ENCODE measurements around the gene GLDN.

DNA sequence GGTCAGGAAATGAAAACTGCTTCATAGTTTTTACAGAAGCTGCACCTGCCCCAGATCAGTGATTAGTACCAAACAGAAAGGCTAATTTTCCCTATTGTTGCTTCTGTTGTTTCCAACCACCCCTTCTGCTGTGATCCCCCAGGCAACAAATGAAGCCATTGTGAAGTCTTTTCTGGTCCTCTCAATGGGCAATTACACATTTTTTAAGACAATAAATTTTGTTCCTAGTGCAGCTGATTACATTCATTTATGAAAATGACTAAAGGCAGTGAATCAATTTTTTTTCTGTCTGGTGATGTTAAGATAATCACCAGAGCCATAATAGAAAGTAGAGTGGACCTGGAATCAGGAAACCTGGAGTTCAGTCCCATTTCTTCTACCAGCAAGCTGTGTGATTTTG, 32.7 kb downstream of the GLDN start:
- TF ChIP-seq, protein P1, sequence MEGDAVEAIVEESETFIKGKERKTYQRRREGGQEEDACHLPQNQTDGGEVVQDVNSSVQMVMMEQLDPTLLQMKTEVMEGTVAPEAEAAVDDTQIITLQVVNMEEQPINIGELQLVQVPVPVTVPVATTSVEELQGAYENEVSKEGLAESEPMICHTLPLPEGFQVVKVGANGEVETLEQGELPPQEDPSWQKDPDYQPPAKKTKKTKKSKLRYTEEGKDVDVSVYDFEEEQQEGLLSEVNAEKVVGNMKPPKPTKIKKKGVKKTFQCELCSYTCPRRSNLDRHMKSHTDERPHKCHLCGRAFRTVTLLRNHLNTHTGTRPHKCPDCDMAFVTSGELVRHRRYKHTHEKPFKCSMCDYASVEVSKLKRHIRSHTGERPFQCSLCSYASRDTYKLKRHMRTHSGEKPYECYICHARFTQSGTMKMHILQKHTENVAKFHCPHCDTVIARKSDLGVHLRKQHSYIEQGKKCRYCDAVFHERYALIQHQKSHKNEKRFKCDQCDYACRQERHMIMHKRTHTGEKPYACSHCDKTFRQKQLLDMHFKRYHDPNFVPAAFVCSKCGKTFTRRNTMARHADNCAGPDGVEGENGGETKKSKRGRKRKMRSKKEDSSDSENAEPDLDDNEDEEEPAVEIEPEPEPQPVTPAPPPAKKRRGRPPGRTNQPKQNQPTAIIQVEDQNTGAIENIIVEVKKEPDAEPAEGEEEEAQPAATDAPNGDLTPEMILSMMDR (IDR thresholded peaks at IDR 0.05): no peak
- no peak for TF ChIP-seq POLR2A (IDR thresholded peaks at IDR 0.05)
